Stimulated activated effector memory CD8-positive, alpha-beta T cell treated with anti-CD3 and anti-CD28 coated beads, Interleukin-12 subunit alpha, Interleukin-12 subunit beta, amount 100 ng/mL, for 72 hours (primary cell): ENCODE results near the gene B3GAT1.
"Not testable (repeated sequence)": the region's sequence is repeated elsewhere in the genome, so short reads cannot be mapped to it uniquely, and the experiment has no call there.

Source experiments
- ATAC-seq: fragments of 150-1000 bp; cut with Tn5 transposase; 2 replicates; pipeline ENCODE4 v1.10.0; 2021
- DNase-seq, 2 donors: peaks; one replicate each; pipeline ENCODE4 v3.0.0; 2021 to 2022; ENCODE audit warnings: low spot score in 2 of 2
- H3K27ac Mint-ChIP-seq: one replicate; pipeline ENCODE4 v1.8.0; 2022; ENCODE audit warnings: mild to moderate bottlenecking, mixed read lengths
- H3K36me3 Mint-ChIP-seq: one replicate; pipeline ENCODE4 v1.8.0; 2022; ENCODE audit warnings: mild to moderate bottlenecking, mixed read lengths
- H3K4me1 Mint-ChIP-seq: one replicate; pipeline ENCODE4 v1.8.0; 2022; ENCODE audit warnings: mixed read lengths
- H3K4me3 Mint-ChIP-seq: one replicate; pipeline ENCODE4 v1.8.0; 2022; ENCODE audit warnings: mild to moderate bottlenecking, mixed read lengths
- H3K9me3 Mint-ChIP-seq: one replicate; pipeline ENCODE4 v1.8.0; 2022; ENCODE audit warnings: mixed read lengths

B3GAT1 gene

DNA sequence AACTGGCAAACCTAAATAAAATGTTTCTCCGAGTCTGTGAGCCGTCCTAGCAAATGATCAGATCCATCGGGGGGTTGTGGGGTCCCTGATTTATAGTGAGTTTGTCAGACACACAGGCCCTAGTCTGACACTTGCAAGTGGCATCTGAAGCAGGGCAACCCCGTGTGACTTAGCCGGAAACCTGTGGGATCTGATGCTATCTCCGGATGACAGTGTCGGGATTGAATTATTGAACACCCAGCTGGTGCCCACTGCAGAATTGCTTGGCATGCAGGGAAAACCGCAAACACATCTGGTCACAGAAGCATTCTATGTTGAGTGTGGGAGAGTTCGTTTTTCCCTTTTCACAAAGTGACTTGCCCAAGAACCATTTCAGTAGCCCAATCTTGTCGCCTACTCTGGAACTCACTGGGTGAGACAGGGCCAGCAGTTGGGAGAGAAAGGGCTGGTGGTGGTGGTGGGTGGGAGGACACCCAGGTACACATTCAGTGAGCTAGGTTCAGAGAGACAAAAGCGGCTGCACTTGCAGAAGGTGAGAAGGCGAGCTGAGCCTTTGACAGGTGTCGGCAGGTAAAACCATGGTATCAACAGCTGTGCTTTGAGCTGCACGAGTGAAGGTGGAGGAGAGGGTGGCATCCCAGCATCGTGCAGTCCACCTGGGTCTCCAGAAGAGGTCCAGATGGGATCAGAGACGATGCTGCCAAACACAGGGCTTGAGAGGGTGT is 33.7 kb upstream of the B3GAT1 start:
- Mint-ChIP-seq H3K27ac (no peak overlapping the region), H3K9me3 (peaks cover 7% of the 10 kb centered on the region), H3K4me1 (peaks cover 19% of the 10 kb centered on the region), H3K4me3 (no peak overlapping the region), H3K36me3 (no peaks in the 10 kb centered on the region)
- ATAC-seq (no peak), DNase-seq (no peak)

GRCh38 chr11:134444160-134445108 is 32.4 kb upstream of the B3GAT1 start:
- not testable (repeated sequence) for H3K36me3 Mint-ChIP-seq, H3K9me3 Mint-ChIP-seq, H3K27ac Mint-ChIP-seq, H3K4me3 Mint-ChIP-seq, DNase-seq
- H3K4me1 Mint-ChIP-seq: peaks cover 19% of the 10 kb centered on the region
- peak; percentile 60 for ATAC-seq

DNA sequence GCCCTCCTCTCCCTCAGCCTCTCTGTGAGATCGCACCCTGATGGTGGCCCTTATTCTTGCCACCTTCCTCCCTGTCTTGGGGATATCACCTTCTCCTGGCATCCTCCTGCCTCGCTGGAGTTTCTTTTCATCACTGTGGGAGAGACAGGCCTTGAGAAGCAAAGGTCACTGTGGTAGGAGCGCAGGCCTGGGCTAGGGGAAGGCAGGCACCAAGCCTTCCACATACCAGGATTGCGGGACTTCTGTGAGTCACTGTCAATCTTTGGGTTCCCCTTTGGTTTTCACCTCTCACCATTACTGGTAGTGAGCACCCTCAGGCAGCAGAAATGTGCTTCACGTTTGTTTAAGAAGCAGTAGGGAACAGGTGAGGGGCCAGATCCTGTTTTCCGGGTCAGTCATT is 31.2 kb upstream of the B3GAT1 start:
- Mint-ChIP-seq H3K4me1 (peaks cover 19% of the 10 kb centered on the region), H3K9me3 (peaks cover 7% of the 10 kb centered on the region), H3K36me3 (no peaks in the 10 kb centered on the region), H3K27ac (no peak overlapping the region), H3K4me3 (no peak overlapping the region)
- no peak for ATAC-seq
- no peak for DNase-seq

- Mint-ChIP-seq H3K36me3 (no peaks in the 10 kb centered on the region), H3K27ac (no peak overlapping the region), H3K4me3 (no peak overlapping the region), H3K4me1 (peaks cover 19% of the 10 kb centered on the region), H3K9me3 (peaks cover 7% of the 10 kb centered on the region)
- no peak for ATAC-seq
- no peak for DNase-seq
Observed at GRCh38 chr11:134442246-134442645, 30.2 kb upstream of the B3GAT1 start.

GRCh38 chr11:134441706-134442105 is 29.7 kb upstream of the B3GAT1 start:
- Mint-ChIP-seq H3K27ac (no peak overlapping the region), H3K4me3 (no peak overlapping the region), H3K9me3 (peaks cover 7% of the 10 kb centered on the region), H3K4me1 (peaks cover 19% of the 10 kb centered on the region), H3K36me3 (no peaks in the 10 kb centered on the region)
- DNase-seq (no peak), ATAC-seq (no peak)

DNA sequence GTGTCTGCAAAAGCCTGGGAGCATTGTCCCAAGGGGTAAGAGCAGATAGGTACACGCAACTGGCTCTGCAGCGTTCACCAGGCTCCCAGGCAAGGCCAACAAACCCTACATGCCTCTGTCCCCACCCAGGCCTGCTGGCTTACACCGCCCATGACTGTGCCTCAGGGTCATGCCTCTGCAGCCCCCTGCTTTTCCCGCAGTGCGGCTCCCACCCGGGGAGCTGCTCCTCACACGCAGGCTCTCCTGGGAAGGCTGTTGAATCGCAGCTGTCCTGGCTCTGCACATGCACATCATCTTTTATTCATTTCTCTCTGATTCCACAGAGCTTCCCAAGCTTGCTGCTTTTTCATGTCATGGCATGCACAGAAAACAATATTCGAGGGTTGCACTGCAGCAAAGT is 29.2 kb upstream of the B3GAT1 start:
- no peaks in the 10 kb centered on the region for H3K36me3 Mint-ChIP-seq
- peaks cover 7% of the 10 kb centered on the region for H3K9me3 Mint-ChIP-seq
- H3K27ac Mint-ChIP-seq: no peak overlapping the region
- ATAC-seq: no peak
- peaks cover 19% of the 10 kb centered on the region for H3K4me1 Mint-ChIP-seq
- no peak for DNase-seq
- no peak overlapping the region for H3K4me3 Mint-ChIP-seq

- no peak for DNase-seq
- Mint-ChIP-seq H3K9me3 (peaks cover 7% of the 10 kb centered on the region), H3K4me1 (peaks cover 19% of the 10 kb centered on the region), H3K36me3 (no peaks in the 10 kb centered on the region), H3K27ac (no peak overlapping the region), H3K4me3 (no peak overlapping the region)
- no peak for ATAC-seq
Observed at GRCh38 chr11:134440851-134441250, 28.8 kb upstream of the B3GAT1 start.

DNA sequence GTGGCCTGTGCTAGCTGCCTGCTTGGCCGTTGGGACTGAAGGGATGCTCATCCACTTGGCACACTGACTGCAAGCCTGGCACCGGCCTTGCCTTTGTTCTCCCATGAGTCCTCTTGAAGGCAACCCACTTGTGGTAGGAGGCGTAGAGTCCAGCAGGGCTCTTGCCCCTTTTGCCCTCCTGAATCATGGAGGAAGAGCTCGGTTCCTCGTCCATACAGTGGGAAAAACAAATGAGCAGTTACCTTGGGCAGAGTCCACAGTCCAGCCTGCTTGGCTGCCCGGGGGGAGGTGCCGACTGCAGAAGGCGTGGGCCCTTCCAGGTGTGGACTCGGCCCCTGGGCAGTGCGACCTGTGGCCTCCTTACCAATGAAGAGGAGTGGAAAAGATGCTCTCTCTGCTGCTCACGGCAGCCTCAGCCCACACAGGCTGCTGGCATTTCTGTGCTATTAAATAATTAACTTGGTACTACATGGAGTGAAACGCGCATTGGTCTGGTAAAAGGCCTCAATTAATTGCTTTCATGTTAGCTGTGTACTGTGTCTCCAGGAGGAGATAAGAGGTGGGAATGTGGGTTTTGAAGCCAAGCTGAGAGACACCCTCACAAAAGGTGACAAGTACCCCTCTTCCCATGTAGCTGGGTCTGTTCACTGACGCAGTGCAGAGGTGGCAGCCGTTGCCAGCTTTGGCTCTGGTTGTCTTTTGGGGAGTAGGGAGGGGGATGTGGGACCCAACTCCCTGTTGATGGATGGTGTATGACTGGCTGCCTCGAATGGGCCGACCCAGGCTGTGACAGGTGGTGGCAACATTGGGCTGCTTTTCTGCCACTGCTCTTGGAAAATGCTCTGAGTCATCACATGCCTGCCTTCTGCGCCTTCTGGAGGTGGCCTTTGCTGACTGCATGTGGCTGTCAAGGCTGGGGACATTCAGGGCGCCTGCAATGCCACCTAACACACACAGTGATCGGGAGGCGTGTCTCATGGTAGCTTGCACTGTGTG is 26.8 kb upstream of the B3GAT1 start:
- Mint-ChIP-seq H3K4me3 (no peak overlapping the region), H3K36me3 (no peaks in the 10 kb centered on the region), H3K27ac (no peak overlapping the region), H3K9me3 (peaks cover 3% of the 10 kb centered on the region), H3K4me1 (peaks cover 10% of the 10 kb centered on the region)
- DNase-seq (no peak), ATAC-seq (no peak)

DNA sequence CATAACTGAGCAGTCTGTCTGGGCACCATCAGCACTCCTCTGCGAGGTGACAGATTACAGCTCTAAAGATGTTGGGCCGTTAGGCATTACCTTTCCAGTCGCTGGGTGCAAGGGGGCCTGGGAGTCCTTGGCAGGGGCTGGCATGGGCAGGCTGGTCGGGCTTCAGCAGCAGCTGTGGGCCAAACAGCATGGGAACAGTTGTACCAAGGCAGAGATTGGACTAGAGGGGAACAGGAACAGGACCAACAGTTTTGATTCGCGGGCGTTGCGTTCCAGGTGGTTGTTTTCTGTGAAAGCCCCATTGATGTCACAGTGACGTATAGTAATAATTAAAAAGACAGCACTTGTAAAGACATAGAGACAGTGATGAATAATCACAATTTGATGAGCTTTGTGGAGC is 25.8 kb upstream of the B3GAT1 start:
- ATAC-seq (no peak), DNase-seq (no peak)
- Mint-ChIP-seq H3K9me3 (no peaks in the 10 kb centered on the region), H3K36me3 (no peaks in the 10 kb centered on the region), H3K4me1 (peaks cover 3% of the 10 kb centered on the region), H3K4me3 (no peak overlapping the region), H3K27ac (no peak overlapping the region)

DNA sequence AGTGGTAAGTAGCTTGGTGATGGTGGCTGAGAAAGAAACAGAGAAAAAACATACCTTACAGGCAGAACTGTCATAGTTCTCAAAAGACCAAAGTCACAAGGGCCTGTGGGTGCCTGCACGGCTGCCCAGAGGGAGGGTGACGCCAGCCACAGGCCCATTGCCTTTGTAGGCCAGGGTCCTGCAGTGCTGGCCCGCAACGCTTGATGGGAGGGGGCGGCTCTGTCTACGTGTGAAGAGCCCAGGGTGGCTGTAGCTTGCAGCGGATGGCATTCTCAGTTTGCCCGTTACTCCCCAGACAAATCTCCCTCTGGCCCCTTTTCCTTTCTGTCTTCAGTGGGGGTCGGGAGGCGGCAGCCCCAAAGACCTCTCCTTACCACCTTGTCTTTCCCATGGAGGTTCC is 24.7 kb upstream of the B3GAT1 start:
- DNase-seq: no peak
- H3K4me1 Mint-ChIP-seq: no peaks in the 10 kb centered on the region
- no peak overlapping the region for H3K27ac Mint-ChIP-seq
- no peaks in the 10 kb centered on the region for H3K36me3 Mint-ChIP-seq
- H3K4me3 Mint-ChIP-seq: no peak overlapping the region
- no peak for ATAC-seq
- H3K9me3 Mint-ChIP-seq: no peaks in the 10 kb centered on the region

DNA sequence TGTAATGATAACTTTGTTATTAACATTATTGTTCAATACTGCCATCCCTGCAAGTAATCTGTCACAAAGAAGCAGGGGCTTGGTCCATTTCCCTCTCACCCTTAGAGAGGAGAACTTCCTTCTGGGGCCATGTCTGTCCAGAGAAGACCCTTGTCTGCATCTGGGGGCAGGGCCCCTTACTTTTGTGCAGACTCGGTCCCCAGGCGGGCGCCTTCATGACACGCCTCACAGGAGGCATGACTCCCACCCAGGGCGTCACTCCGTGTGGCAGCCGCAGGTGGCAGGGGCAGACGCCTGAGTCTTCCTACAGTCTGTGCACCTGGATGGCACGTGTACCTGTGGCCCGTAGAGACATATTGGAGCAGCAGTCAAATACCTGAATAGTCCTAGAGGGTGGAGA is 21.8 kb upstream of the B3GAT1 start:
- DNase-seq (no peak), ATAC-seq (no peak)
- Mint-ChIP-seq H3K27ac (no peak overlapping the region), H3K9me3 (no peaks in the 10 kb centered on the region), H3K4me3 (no peak overlapping the region), H3K36me3 (no peaks in the 10 kb centered on the region), H3K4me1 (no peaks in the 10 kb centered on the region)

GRCh38 chr11:134433251-134433650 is 21.2 kb upstream of the B3GAT1 start:
- DNase-seq: no peak
- no peaks in the 10 kb centered on the region for H3K4me1 Mint-ChIP-seq
- no peaks in the 10 kb centered on the region for H3K9me3 Mint-ChIP-seq
- H3K4me3 Mint-ChIP-seq: no peak overlapping the region
- H3K36me3 Mint-ChIP-seq: no peaks in the 10 kb centered on the region
- no peak for ATAC-seq
- H3K27ac Mint-ChIP-seq: no peak overlapping the region

GRCh38 chr11:134432776-134433175 is 20.7 kb upstream of the B3GAT1 start:
- H3K27ac Mint-ChIP-seq: no peak overlapping the region
- no peaks in the 10 kb centered on the region for H3K36me3 Mint-ChIP-seq
- no peaks in the 10 kb centered on the region for H3K4me1 Mint-ChIP-seq
- H3K4me3 Mint-ChIP-seq: no peak overlapping the region
- no peak for ATAC-seq
- no peaks in the 10 kb centered on the region for H3K9me3 Mint-ChIP-seq
- DNase-seq: no peak

DNA sequence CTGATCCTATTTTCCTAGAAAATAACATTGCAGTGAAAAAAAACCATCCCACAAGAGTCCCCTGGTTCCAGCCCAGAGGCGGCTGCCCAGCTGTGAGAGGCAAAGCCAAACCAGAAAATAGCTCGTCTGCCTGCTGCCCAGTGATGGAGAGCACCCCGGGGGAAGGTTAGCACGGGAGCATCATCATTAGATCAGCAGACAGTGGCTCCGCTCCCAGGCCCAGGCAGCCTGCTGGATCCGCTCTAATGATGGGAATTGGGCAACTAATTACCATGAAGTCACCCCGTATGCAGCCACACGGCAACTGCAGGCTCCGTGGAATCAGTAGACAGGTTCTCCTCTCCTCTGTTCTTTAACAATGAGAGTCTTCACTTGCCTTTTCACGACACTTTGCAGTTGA is 17.1 kb upstream of the B3GAT1 start:
- H3K4me3 Mint-ChIP-seq: no peak overlapping the region
- no peaks in the 10 kb centered on the region for H3K36me3 Mint-ChIP-seq
- ATAC-seq: no peak

More for the DNA sequence above, 17.1 kb upstream of the B3GAT1 start:
- Mint-ChIP-seq H3K9me3 (no peaks in the 10 kb centered on the region), H3K27ac (no peak overlapping the region), H3K4me1 (no peaks in the 10 kb centered on the region)
- no peak for DNase-seq
